ENCODE measurements around the gene SETD3.

The SETD3 gene

GRCh38 chr14:99424306-99424877, 56.3 kb downstream of the SETD3 start:
- no peak for DNase-seq (ENCODE audit: low read depth)

GRCh38 chr14:99423434-99423833, 57.2 kb downstream of the SETD3 start:
- DNase-seq (ENCODE audit: low read depth) = no peak

DNA sequence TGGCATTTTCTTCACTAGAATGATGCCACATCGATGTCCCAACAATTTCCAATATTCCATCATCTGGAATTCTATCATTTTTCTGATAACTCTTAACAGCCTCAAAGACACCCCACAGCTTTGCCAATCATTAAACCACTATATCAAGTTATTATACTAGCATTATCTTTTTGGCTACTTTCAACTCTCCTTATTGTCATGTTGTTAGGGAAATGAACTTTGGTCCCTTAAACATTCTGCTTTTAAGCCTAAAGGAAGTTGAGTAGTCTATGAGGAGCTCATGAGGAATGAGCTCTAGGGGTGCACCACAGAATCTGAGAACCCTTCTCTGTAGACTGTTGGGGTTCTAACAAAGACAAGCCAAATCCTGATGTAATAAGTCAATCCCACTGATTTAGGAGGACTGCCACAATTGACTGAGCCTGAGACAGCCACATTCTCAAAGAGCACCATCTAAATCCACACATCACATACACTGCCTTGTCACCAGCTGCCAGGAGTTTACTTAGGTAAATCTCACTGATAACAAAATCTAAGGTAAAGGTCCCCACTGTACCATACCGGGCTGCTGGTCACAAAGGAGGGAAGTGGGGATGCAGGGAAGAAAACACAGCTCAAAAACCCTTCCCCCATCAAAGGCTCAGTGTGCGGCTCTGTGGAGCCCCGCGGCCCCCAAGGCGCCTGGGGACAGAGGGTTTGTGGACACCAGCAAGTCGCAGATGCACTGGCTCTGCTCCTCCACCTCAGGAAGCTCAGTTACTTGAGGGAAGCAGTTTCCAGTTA, 58.2 kb downstream of the SETD3 start:
- no peak for DNase-seq (ENCODE audit: low read depth)

GRCh38 chr14:99420711-99421110, 59.9 kb downstream of the SETD3 start:
- no peak for DNase-seq (ENCODE audit: low read depth)

GRCh38 chr14:99419905-99420304, 60.8 kb downstream of the SETD3 start:
- no peak for DNase-seq (ENCODE audit: low read depth)

DNA sequence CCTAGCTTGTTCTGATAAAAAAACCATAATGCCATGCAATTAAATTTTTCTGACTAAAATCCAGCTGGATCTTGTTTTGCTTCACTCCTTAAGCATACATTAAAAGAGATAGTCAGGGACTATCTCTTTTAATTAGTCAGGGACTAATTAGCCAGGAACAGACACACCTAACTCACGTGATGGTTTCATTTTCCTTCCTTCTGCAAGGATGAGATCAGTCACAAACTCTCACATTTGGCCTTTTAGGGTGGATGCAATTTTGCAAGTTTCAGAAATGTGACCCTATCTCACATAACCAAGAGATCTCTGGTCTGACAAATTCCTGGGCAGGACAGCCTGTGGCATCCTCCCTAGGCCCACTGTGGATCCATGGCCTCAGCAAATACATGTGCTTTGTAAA, 62.4 kb downstream of the SETD3 start:
- no peak for DNase-seq (ENCODE audit: low read depth)

DNA sequence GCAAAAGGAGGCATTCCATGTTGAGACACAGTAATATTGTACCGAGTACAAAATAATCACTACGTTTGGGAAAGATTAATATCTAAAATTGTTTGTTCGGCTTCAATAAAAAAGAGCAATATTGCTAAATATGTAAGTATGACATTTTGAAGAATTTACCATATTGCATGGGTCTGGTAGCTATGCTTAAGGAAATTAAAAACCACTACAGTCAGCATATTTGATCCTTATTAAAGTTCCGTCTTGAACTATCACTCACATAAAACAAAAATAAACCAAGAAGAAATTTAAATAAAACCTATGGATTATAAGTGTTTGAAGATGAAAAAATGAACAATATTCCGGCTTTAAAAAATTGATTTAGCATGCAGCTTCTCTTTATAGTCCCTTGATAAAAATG, 63.8 kb downstream of the SETD3 start:
- no peak for DNase-seq (ENCODE audit: low read depth)

- peak; percentile 78 for DNase-seq (ENCODE audit: low read depth)
Observed at GRCh38 chr14:99415496-99416281, 65.0 kb downstream of the SETD3 start.

GRCh38 chr14:99413911-99414310, 66.7 kb downstream of the SETD3 start:
- DNase-seq (ENCODE audit: low read depth) = no peak

DNA sequence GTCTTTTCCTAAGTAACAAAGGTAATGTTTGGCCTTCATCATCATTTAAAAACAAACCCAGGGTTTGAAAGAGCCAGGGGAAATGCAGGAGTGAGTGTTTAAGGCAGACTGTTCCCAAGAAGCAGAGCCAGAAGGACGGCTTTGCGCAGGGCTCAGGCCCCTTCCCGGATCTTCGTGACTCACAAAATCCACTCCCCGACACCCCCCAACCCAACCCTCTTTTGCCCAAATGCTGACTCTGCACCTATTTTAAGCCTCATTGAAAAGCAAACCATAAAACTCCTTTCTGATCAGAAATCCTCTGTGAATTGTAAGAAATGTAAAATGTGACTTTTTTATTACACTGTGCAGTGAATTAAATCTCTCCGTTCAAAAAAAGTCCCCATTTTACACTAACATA, 67.5 kb downstream of the SETD3 start:
- DNase-seq (ENCODE audit: low read depth) = no peak

- peak; percentile 76 for DNase-seq (ENCODE audit: low read depth)
Observed at GRCh38 chr14:99412117-99413061, 68.3 kb downstream of the SETD3 start.

DNA sequence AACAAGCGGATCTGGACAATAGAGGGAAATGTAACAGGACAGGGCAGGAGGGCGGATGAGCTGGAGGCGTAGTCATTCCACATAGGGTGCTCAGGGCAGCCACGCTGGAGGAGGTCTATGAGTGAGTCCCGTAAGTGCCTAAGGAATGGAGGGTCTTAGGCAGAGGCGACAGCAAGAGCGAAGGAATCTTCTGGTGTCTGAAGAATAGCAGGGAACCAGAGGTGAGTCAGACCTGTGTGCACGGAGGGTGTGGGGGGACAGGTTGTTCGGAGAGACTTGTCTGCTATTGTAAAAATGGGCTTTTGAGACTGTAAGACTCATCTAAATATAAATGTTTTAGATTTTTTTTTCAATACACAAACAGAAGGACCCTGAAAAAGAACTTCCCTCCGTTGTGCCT, 70.6 kb downstream of the SETD3 start:
- DNase-seq (ENCODE audit: low read depth) = no peak

- DNase-seq (ENCODE audit: low read depth) = no peak
Observed at GRCh38 chr14:99408971-99409289, 71.7 kb downstream of the SETD3 start.

- DNase-seq (ENCODE audit: low read depth) = no peak
Observed at GRCh38 chr14:99408286-99408970, 72.2 kb downstream of the SETD3 start.

DNA sequence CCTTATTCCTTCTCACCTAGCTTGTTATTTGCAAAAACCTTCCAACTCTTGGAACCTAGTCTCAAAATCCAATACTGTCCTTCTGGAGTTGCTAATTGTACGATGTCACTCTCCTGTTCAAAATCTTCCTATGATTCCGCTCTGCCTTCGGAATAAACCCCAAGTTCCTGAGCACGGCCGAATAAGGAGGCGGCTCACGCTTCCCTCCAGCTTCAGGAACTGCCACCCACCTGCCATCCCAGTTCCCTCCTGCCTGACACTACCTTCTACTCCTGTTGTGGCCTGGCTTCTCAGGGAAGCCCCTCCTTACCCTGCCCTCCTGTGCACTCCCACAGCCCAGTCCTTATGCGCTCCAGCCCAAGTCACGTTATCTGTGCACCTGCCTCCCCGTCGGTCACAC, 73.2 kb downstream of the SETD3 start:
- no peak for DNase-seq (ENCODE audit: low read depth)

GRCh38 chr14:99402950-99403349, 77.7 kb downstream of the SETD3 start:
- no peak for DNase-seq (ENCODE audit: low read depth)

- DNase-seq (ENCODE audit: low read depth) = no peak
Observed at GRCh38 chr14:99402285-99402648, 78.4 kb downstream of the SETD3 start.

DNA sequence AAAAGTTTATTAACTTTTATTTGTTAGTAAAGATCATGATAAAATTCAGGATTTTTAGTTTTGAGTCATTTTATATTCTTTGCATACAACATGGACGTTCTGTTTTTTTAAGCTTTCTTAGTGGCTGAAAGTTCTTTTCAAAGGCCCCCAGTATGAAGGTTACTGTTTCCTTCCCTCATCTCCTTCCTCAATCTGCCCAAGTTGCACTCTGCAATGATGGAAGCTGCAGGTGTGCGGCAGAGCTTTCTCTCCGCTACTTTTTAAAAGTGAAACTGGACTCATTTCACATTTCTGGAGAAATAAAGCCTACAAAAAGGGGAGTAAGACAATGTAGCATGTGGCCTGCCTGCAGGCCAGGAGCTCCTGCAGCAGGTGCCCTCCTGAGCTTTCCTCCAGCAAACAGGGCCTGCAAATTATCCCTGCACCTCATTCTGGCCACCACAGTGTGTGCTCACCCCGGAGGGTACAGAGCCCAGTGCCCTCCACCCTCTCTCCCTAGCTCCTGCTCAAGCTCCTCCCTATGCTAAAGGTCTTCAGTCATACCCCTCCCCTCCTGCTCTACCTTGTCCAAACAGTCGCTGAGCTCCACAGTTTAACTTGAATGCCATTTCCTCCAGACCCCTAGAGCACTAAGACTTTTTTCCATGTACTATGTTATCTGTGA, 78.9 kb downstream of the SETD3 start:
- no peak for DNase-seq (ENCODE audit: low read depth)

DNA sequence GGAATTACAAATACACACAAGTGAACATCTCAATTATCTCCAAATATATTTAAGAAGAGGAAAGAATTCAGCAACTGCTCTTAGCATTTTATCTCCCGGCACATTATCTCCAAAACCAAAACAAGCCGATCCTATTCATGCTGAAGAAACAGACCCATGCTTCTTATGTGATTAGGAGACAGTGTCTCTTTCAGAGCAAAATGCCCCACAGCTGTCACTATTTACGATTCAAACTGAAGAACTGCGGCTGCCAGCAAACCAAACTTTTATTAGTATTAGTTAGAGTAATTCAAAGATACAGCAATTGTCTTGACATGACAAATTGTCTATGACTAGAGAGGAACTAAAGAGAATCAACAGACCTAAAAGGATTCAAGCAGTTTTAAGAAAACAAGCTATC, 79.4 kb downstream of the SETD3 start:
- DNase-seq (ENCODE audit: low read depth) = no peak

GRCh38 chr14:99397698-99398097, 83.0 kb downstream of the SETD3 start:
- DNase-seq (ENCODE audit: low read depth) = no peak

- peak; percentile 62 for DNase-seq (ENCODE audit: low read depth)
Observed at GRCh38 chr14:99395909-99396530, 84.6 kb downstream of the SETD3 start.
